ENCODE results near the gene UBE2G1. TPM values are rescaled to one million over a fixed set of nuclear protein-coding genes. Genes with fewer than 3 reads are reported as not detected.

Gene UBE2G1
- total RNA-seq, 4 donors from 2014 or later = 50.9 to 77.5 (median 67.9) TPM

GRCh38 chr17:4235372-4236279, 130.8 kb downstream of the UBE2G1 start:
- H3K9me3 ChIP-seq = no peaks in the 10 kb centered on the region
- 86 to 90% methylated on average over 6 to 8 of the region's 8 CpGs for WGBS, 2 donors (ENCODE audit: low coverage in 1 of 2)
- no peaks in the 10 kb centered on the region for H3K27me3 ChIP-seq
- peaks cover 15 to 62% (median 20%) of the 10 kb centered on the region in 3 donors for H3K4me1 ChIP-seq
- ATAC-seq = no peak
- TF ChIP-seq POLR2A (IDR thresholded peaks at IDR 0.05) (no peak), POLR2AphosphoS5 (IDR thresholded peaks at IDR 0.05) (no peak), EP300 (IDR thresholded peaks at IDR 0.05) (no peak), CTCF (IDR thresholded peaks at IDR 0.05) (no peak)
- peak overlapping the region in 3 of 4 donors; percentile 36 to 91 (median 85) for H3K27ac ChIP-seq
- peaks cover 0 to 37% of the 10 kb centered on the region in 2 donors for H3K36me3 ChIP-seq
- H3K4me3 ChIP-seq = no peak overlapping the region

- Histone ChIP-seq H3K27me3 (no peaks in the 10 kb centered on the region), H3K9me3 (no peaks in the 10 kb centered on the region), H3K27ac (peak overlapping the region; percentile 82 to 91 (median 86)), H3K36me3 (peaks cover 0 to 25% of the 10 kb centered on the region in 2 donors), H3K4me3 (no peak overlapping the region), H3K4me1 (peaks cover 17 to 75% (median 23%) of the 10 kb centered on the region in 3 donors)
- TF ChIP-seq EP300 (IDR thresholded peaks at IDR 0.05) = no peak
- peak; percentile 23 for TF ChIP-seq POLR2AphosphoS5 (IDR thresholded peaks at IDR 0.05)
- no peak for TF ChIP-seq POLR2A (IDR thresholded peaks at IDR 0.05)
- ATAC-seq = no peak
These were observed 132.1 kb downstream of the UBE2G1 start for GRCh38 chr17:4234401-4234800.

GRCh38 chr17:4233668-4234258, 132.7 kb downstream of the UBE2G1 start:
- H3K9me3 ChIP-seq = no peaks in the 10 kb centered on the region
- H3K27ac ChIP-seq = peak overlapping the region; percentile 82 to 91 (median 86)
- no peak overlapping the region for H3K4me3 ChIP-seq
- TF ChIP-seq EP300 (IDR thresholded peaks at IDR 0.05) (no peak), CTCF (IDR thresholded peaks at IDR 0.05) (peak in 1 of 4 experiments; percentile 21)
- H3K36me3 ChIP-seq = peaks cover 0 to 18% of the 10 kb centered on the region in 2 donors
- no peaks in the 10 kb centered on the region for H3K27me3 ChIP-seq
- peaks cover 23 to 81% (median 26%) of the 10 kb centered on the region in 3 donors for H3K4me1 ChIP-seq
- no peak for ATAC-seq
- 52 to 58% methylated on average over 6 to 7 of the region's 7 CpGs for WGBS, 2 donors (ENCODE audit: low coverage in 1 of 2)

- Histone ChIP-seq H3K36me3 (peaks cover 0 to 11% of the 10 kb centered on the region in 2 donors), H3K27ac (peak overlapping the region; percentile 85 to 98 (median 88)), H3K9me3 (no peaks in the 10 kb centered on the region), H3K4me3 (no peak overlapping the region), H3K4me1 (peaks cover 24 to 93% (median 29%) of the 10 kb centered on the region in 3 donors), H3K27me3 (no peaks in the 10 kb centered on the region)
- TF ChIP-seq POLR2AphosphoS5 (IDR thresholded peaks at IDR 0.05) (no peak), CTCF (IDR thresholded peaks at IDR 0.05) (no peak), EP300 (IDR thresholded peaks at IDR 0.05) (no peak), POLR2A (IDR thresholded peaks at IDR 0.05) (no peak)
- 43 to 63% methylated on average over 4 of the region's 4 CpGs for WGBS, 2 donors (ENCODE audit: low coverage in 1 of 2)
- ATAC-seq = no peak
These were observed 134.2 kb downstream of the UBE2G1 start for GRCh38 chr17:4232168-4232813.
